Endodermal cell (in vitro differentiated cells): ENCODE results near the gene PCBP3. TPM values are rescaled to one million over a fixed set of nuclear protein-coding genes. Genes with fewer than 3 reads are reported as not detected.

Source experiments
- DNase-seq: peaks from one replicate; pipeline ENCODE4 v3.0.0-alpha.2; 2017
- H3K27ac ChIP-seq: 2 replicates; pipeline ENCODE4 v1.5.1; 2013; ENCODE audit warnings: mild to moderate bottlenecking, low read depth, low read length, moderate library complexity
- H3K27me3 ChIP-seq: 2 replicates; pipeline ENCODE4 v1.6.1; 2013; ENCODE audit warnings: mild to moderate bottlenecking, low read length, moderate library complexity; ENCODE audit not compliant: insufficient read depth, control insufficient read depth, poor library complexity, severe bottlenecking
- H3K36me3 ChIP-seq: 2 replicates; pipeline ENCODE4 v1.7.0; 2013; ENCODE audit warnings: mild to moderate bottlenecking, low read length, moderate library complexity; ENCODE audit not compliant: control insufficient read depth, insufficient read depth
- H3K4me1 ChIP-seq: one replicate; pipeline ENCODE4 v1.7.0; 2013; ENCODE audit warnings: low read length; ENCODE audit not compliant: control insufficient read depth, insufficient read depth
- H3K4me3 ChIP-seq: 2 replicates; pipeline ENCODE4 v1.5.1; 2013; ENCODE audit warnings: mild to moderate bottlenecking, low read length, moderate library complexity
- H3K9ac ChIP-seq: 2 replicates; pipeline ENCODE4 v1.6.1; 2013; ENCODE audit warnings: mild to moderate bottlenecking, low read length, moderate library complexity; ENCODE audit not compliant: poor library complexity, severe bottlenecking; ENCODE audit errors: extremely low read depth
- H3K9me3 ChIP-seq: 2 replicates; pipeline ENCODE4 v1.6.1; 2013; ENCODE audit warnings: mild to moderate bottlenecking, low read length, moderate library complexity; ENCODE audit not compliant: control insufficient read depth
- H3K27ac Mint-ChIP-seq: 2 replicates; pipeline ENCODE4 v1.8.0; 2020; ENCODE audit warnings: mixed read lengths
- H3K27me3 Mint-ChIP-seq: 2 replicates; pipeline ENCODE4 v1.8.0; 2021; ENCODE audit warnings: mild to moderate bottlenecking, mixed read lengths; ENCODE audit not compliant: insufficient read depth
- H3K36me3 Mint-ChIP-seq: 2 replicates; pipeline ENCODE4 v1.8.0; 2020; ENCODE audit warnings: low read depth, mixed read lengths
- H3K4me1 Mint-ChIP-seq: 2 replicates; pipeline ENCODE4 v1.8.0; 2020; ENCODE audit warnings: mixed read lengths
- H3K4me3 Mint-ChIP-seq: 2 replicates; pipeline ENCODE4 v1.8.0; 2020; ENCODE audit warnings: mild to moderate bottlenecking, moderate library complexity, mixed read lengths
- H3K9me3 Mint-ChIP-seq: 2 replicates; pipeline ENCODE4 v1.8.0; 2020; ENCODE audit warnings: mild to moderate bottlenecking, mixed read lengths
- WGBS, 2 experiments: methylation state at CpG; one replicate each; pipeline versions ENCODE4 v1.1.5 to v1.1.7; 2013; ENCODE audit warnings: missing lambda C conversion rate in 2 of 2, mixed read lengths in 1 of 2; ENCODE audit not compliant: insufficient coverage in 1 of 2, insufficient read length in 1 of 2; 5-methylcytosine and 5-hydroxymethylcytosine counted together
- total RNA-seq, 2 donors: library from RNA; stranded (reverse); fragmentation: NEBNext Ultra II Directional in 1 of 2; extraction: Animal tissue kit (Norgen Biotek cat#: 25700) in 1 of 2; gene quantifications; 2 replicates in 1 of 2; 3 replicates in 1 of 2; pipeline ENCODE4 v1.2.1, GENCODE V29; 2021
- TF ChIP-seq, protein P1 (sequence below): fragments of 200-600 bp; sonication (generic); conservative IDR thresholded peaks from 2 replicates; pipeline ENCODE4 v1.5.0; 2021; ENCODE audit warnings: antibody characterized with exemption, mild to moderate bottlenecking

PCBP3 gene
- total RNA-seq, 2 donors from 2014 or later: 2.1 to 10.6 TPM

GRCh38 chr21:45867671-45868081 is 224.2 kb downstream of the PCBP3 start:
- no peaks in the 10 kb centered on the region for H3K9me3 ChIP-seq
- no peak overlapping the region for H3K27ac ChIP-seq
- Mint-ChIP-seq H3K27ac (no peak overlapping the region), H3K36me3 (no peaks in the 10 kb centered on the region), H3K9me3 (no peaks in the 10 kb centered on the region), H3K4me1 (no peaks in the 10 kb centered on the region), H3K4me3 (no peak overlapping the region), H3K27me3 (no peaks in the 10 kb centered on the region)
- DNase-seq: peak; percentile 40
- no peak overlapping the region for H3K4me3 ChIP-seq
- 92 to 94% methylated on average over 19 to 22 of the region's 22 CpGs for WGBS, 2 experiments
- H3K36me3 ChIP-seq: no peaks in the 10 kb centered on the region
- no peak overlapping the region for H3K9ac ChIP-seq
- TF ChIP-seq, protein P1, sequence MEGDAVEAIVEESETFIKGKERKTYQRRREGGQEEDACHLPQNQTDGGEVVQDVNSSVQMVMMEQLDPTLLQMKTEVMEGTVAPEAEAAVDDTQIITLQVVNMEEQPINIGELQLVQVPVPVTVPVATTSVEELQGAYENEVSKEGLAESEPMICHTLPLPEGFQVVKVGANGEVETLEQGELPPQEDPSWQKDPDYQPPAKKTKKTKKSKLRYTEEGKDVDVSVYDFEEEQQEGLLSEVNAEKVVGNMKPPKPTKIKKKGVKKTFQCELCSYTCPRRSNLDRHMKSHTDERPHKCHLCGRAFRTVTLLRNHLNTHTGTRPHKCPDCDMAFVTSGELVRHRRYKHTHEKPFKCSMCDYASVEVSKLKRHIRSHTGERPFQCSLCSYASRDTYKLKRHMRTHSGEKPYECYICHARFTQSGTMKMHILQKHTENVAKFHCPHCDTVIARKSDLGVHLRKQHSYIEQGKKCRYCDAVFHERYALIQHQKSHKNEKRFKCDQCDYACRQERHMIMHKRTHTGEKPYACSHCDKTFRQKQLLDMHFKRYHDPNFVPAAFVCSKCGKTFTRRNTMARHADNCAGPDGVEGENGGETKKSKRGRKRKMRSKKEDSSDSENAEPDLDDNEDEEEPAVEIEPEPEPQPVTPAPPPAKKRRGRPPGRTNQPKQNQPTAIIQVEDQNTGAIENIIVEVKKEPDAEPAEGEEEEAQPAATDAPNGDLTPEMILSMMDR: no peak
- H3K27me3 ChIP-seq: no peaks in the 10 kb centered on the region
- H3K4me1 ChIP-seq: no peaks in the 10 kb centered on the region

- no peaks in the 10 kb centered on the region for H3K9me3 Mint-ChIP-seq
- no peaks in the 10 kb centered on the region for H3K36me3 ChIP-seq
- DNase-seq: no peak
- no peaks in the 10 kb centered on the region for H3K27me3 Mint-ChIP-seq
- WGBS, 2 experiments: 93 to 94% methylated on average over 7 to 17 of the region's 17 CpGs
- H3K27ac ChIP-seq: no peak overlapping the region
- H3K4me1 ChIP-seq: no peaks in the 10 kb centered on the region
- H3K27me3 ChIP-seq: no peaks in the 10 kb centered on the region
- H3K4me3 Mint-ChIP-seq: no peak overlapping the region
- H3K9me3 ChIP-seq: no peaks in the 10 kb centered on the region
- no peaks in the 10 kb centered on the region for H3K4me1 Mint-ChIP-seq
- TF ChIP-seq, protein P1: no peak
- no peak overlapping the region for H3K4me3 ChIP-seq
- H3K9ac ChIP-seq: no peak overlapping the region
- no peaks in the 10 kb centered on the region for H3K36me3 Mint-ChIP-seq
- no peak overlapping the region for H3K27ac Mint-ChIP-seq
Observed at GRCh38 chr21:45868086-45868485, 224.6 kb downstream of the PCBP3 start.

- no peak overlapping the region for H3K27ac Mint-ChIP-seq
- Histone ChIP-seq H3K4me1 (no peaks in the 10 kb centered on the region), H3K27ac (no peak overlapping the region), H3K36me3 (no peaks in the 10 kb centered on the region), H3K27me3 (no peaks in the 10 kb centered on the region), H3K4me3 (no peak overlapping the region), H3K9me3 (no peaks in the 10 kb centered on the region), H3K9ac (no peak overlapping the region)
- TF ChIP-seq, protein P1: no peak
- H3K27me3 Mint-ChIP-seq: no peaks in the 10 kb centered on the region
- no peak overlapping the region for H3K4me3 Mint-ChIP-seq
- WGBS, 2 experiments: 94 to 100% methylated on average over 8 to 22 of the region's 22 CpGs
- no peaks in the 10 kb centered on the region for H3K36me3 Mint-ChIP-seq
- H3K9me3 Mint-ChIP-seq: no peaks in the 10 kb centered on the region
- peak; percentile 38 for DNase-seq
- no peaks in the 10 kb centered on the region for H3K4me1 Mint-ChIP-seq
Observed at GRCh38 chr21:45868488-45868887, 225.0 kb downstream of the PCBP3 start.
